Effector memory CD8-positive, alpha-beta T cell (primary cell): ENCODE results near the gene FMN1.

Experiments
- ATAC-seq: fragments of 150-1000 bp; cut with Tn5 transposase; replicated peaks from 2 replicates; pipeline ENCODE4 v1.10.0; 2021; ENCODE audit warnings: mild to moderate bottlenecking, moderate library complexity
- DNase-seq, 3 experiments: peaks; one replicate each; pipeline ENCODE4 v3.0.0; 2021
- H3K27ac Mint-ChIP-seq, 2 donors: one replicate each; pipeline ENCODE4 v1.8.0; 2022; ENCODE audit warnings: mild to moderate bottlenecking in 2 of 2, mixed read lengths in 2 of 2, moderate library complexity in 2 of 2
- H3K27me3 Mint-ChIP-seq, 2 donors: one replicate each; pipeline ENCODE4 v1.8.0; 2022; ENCODE audit warnings: mixed read lengths in 2 of 2
- H3K36me3 Mint-ChIP-seq: one replicate; pipeline ENCODE4 v1.8.0; 2022; ENCODE audit warnings: mild to moderate bottlenecking, moderate library complexity, mixed read lengths; ENCODE audit not compliant: insufficient read depth
- H3K4me1 Mint-ChIP-seq, 2 donors: one replicate each; pipeline ENCODE4 v1.8.0; 2022; ENCODE audit warnings: low read depth in 2 of 2, mixed read lengths in 2 of 2
- H3K4me3 Mint-ChIP-seq, 2 donors: one replicate each; pipeline ENCODE4 v1.8.0; 2022; ENCODE audit warnings: mild to moderate bottlenecking in 2 of 2, mixed read lengths in 2 of 2, moderate library complexity in 2 of 2
- H3K9me3 Mint-ChIP-seq, 2 donors: one replicate each; pipeline ENCODE4 v1.8.0; 2022; ENCODE audit warnings: mixed read lengths in 2 of 2

The FMN1 gene

DNA sequence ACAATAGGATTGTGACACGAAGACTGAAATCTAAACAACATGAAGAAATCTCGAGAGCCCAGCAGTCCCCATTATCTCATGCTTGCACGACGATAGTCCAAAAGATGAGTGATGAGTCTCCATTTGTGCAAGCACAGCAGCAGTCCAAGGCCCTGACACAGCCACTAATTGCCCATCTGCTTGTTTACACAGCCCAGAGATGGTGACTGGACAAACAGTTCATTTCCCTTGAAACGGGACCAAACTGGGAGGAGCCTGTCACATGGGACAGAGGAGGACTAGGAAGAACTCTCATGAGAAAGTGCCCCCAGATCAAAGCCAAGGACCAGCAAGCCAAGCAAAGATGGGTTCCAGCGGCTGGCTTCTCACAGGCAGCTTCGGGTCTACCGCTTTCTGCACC lies 355.7 kb downstream of the FMN1 start:
- Mint-ChIP-seq H3K4me3 (no peak overlapping the region), H3K4me1 (no peaks in the 10 kb centered on the region), H3K9me3 (no peaks in the 10 kb centered on the region), H3K27ac (no peak overlapping the region), H3K36me3 (no peaks in the 10 kb centered on the region), H3K27me3 (peaks cover 8 to 10% of the 10 kb centered on the region in 2 donors)
- no peak for DNase-seq
- no peak for ATAC-seq

DNA sequence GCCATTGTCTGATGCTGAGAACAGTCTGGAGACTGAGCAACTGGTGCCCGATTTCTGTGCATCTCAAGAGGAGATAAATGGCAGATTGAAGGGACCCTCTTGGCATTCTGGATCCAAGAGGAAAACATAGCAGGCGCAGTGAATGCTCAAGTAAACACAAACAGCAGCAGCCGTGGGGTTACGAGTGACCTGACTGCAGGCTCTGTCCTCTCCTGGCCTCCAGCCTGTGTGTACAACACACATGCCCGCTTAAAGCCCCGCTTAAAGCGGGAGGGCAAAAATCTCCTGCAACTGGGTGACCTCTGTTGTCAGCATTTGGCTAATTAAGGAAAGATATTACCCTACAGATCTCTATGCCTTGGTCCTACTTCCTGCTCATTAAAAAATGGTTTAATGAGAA lies 356.2 kb downstream of the FMN1 start:
- H3K27ac Mint-ChIP-seq = no peak overlapping the region
- peaks cover 10 to 12% of the 10 kb centered on the region in 2 donors for H3K27me3 Mint-ChIP-seq
- DNase-seq (no peak), ATAC-seq (no peak)
- no peaks in the 10 kb centered on the region for H3K4me1 Mint-ChIP-seq
- no peaks in the 10 kb centered on the region for H3K36me3 Mint-ChIP-seq
- no peaks in the 10 kb centered on the region for H3K9me3 Mint-ChIP-seq
- no peak overlapping the region for H3K4me3 Mint-ChIP-seq

DNA sequence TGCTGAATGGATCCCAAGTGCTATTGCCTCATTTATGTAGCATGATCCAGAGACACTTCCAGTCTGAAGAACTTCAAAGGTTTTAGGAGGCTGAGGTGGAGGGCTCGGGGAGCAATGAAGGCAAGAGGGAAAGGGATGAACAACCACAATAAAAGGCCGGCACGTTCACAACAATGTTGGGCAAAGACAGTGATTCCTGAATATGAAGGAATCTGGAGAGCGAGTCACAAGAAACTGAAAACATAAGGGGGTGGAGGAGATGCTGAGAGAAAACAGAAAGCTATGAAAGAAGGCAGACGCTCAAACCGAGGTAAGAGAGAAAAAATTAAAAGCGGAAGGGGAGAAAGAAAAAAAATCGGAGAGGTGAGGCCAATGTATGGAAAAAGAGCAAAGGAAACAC lies 356.6 kb downstream of the FMN1 start:
- Mint-ChIP-seq H3K4me1 (no peaks in the 10 kb centered on the region), H3K9me3 (no peaks in the 10 kb centered on the region), H3K36me3 (no peaks in the 10 kb centered on the region), H3K4me3 (no peak overlapping the region), H3K27me3 (peaks cover 10 to 16% of the 10 kb centered on the region in 2 donors), H3K27ac (no peak overlapping the region)
- ATAC-seq (no peak), DNase-seq (no peak)

DNA sequence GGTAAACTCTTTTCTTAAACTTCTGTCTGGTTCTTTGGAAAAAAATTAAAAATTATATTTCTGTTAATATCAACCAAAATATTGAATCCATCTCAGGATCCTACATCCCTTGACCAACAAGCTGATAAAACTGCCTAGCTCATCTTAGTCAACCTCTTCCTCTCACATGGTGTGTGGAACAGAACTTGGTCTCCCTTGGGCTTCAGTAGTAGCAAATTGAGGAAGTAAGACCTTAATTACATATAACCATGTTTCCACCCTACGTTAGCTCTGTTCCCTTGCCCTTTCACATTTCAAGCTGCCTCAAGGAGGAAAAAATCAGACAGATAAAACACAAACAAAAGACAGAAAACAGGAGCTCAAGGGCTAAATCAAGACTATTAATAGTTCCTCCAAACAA lies 360.4 kb downstream of the FMN1 start:
- no peak for DNase-seq
- Mint-ChIP-seq H3K9me3 (no peaks in the 10 kb centered on the region), H3K27me3 (peaks cover 10 to 24% of the 10 kb centered on the region in 2 donors), H3K27ac (no peak overlapping the region), H3K4me1 (no peaks in the 10 kb centered on the region), H3K36me3 (no peaks in the 10 kb centered on the region), H3K4me3 (no peak overlapping the region)
- no peak for ATAC-seq

DNA sequence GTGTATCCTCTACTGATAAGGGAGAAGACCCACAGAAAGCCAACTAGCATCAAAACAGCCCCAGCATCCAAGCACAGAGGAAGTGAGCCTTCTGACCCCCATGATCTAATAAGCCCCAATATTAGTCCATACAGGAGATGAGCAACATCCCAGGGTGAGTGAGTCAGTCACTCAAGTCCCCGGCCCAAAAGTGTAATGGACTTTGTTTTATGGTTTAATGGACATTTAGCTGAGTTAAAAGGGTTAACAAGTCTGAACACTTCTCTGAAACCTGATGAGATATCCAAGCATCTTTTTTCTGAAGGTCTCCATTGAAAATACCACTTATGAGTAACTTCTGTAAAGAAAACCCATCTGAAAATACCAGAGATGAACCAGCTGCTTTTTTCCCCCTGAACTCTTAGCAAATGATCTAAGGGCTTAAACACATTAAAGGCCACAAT lies 361.1 kb downstream of the FMN1 start:
- ATAC-seq = no peak
- no peak overlapping the region for H3K4me3 Mint-ChIP-seq
- no peaks in the 10 kb centered on the region for H3K4me1 Mint-ChIP-seq
- H3K27me3 Mint-ChIP-seq = peaks cover 10 to 23% of the 10 kb centered on the region in 2 donors
- no peaks in the 10 kb centered on the region for H3K36me3 Mint-ChIP-seq
- no peaks in the 10 kb centered on the region for H3K9me3 Mint-ChIP-seq
- no peak for DNase-seq
- H3K27ac Mint-ChIP-seq = no peak overlapping the region

DNA sequence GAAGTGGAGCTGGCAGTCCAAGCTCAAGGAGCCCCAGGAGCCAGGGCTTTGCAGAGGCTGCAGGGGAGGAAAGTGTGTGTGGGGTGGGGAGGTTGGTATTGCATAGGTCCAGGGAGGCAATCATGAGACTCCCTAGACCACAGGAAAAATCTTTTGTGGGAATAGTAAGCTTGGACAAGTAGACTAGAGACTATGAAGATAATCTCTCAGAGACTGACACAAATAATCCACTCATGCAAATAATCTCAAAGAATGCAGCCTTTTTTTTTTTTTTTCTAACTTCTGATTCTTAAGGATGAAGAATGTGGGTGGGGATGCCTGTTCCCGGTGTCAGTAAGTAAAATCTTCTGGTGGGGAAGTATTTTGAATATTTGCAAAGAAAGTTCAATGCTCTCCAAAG lies 363.0 kb downstream of the FMN1 start:
- Mint-ChIP-seq H3K27me3 (peaks cover 10 to 14% of the 10 kb centered on the region in 2 donors), H3K36me3 (no peaks in the 10 kb centered on the region), H3K4me1 (no peaks in the 10 kb centered on the region), H3K4me3 (no peak overlapping the region), H3K9me3 (no peaks in the 10 kb centered on the region), H3K27ac (no peak overlapping the region)
- ATAC-seq = no peak
- DNase-seq = no peak

DNA sequence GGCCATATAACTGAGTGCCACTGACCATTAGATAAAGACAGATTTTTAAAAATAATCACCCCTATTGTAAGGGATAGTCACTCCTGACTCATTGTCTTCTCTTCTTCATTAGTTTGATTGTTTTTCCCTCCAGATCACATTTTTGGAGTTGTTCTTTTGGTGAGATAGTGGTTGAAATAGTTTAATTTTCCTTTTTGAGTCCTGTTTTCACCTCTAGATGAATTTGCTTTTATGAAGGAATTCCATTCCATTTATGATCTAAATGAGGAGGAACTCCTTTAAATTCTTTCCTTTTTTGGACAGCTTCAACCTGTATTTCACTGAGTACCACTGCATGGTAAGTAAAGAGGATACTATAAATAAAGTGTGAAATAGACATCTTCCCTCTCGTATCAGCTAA lies 364.3 kb downstream of the FMN1 start:
- no peak for ATAC-seq
- no peaks in the 10 kb centered on the region for H3K36me3 Mint-ChIP-seq
- H3K27me3 Mint-ChIP-seq = peaks cover 14 to 16% of the 10 kb centered on the region in 2 donors
- DNase-seq = no peak
- H3K4me1 Mint-ChIP-seq = no peaks in the 10 kb centered on the region
- no peaks in the 10 kb centered on the region for H3K9me3 Mint-ChIP-seq
- H3K27ac Mint-ChIP-seq = no peak overlapping the region
- H3K4me3 Mint-ChIP-seq = no peak overlapping the region

DNA sequence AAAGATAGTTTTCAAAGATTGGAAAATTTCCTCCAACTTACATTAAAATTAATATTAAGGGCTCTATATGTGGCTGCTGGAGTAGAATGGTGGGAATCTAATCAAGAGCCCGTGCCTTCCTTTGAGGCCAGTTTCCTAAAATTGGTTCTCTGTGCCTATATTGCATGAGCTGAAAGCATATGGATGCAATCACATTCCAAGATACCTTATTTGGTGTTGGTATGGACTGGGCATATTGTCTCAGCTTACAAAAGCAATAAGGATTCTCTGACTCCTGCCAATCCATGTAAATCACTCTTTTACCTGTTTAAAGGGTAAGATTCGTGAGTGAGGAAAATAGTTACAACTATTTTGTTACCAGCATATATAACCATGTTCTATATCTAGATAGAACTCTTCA lies 365.1 kb downstream of the FMN1 start:
- Mint-ChIP-seq H3K27me3 (peaks cover 20 to 24% of the 10 kb centered on the region in 2 donors), H3K4me3 (no peak overlapping the region), H3K9me3 (peaks cover 0 to 6% of the 10 kb centered on the region in 2 donors), H3K4me1 (no peaks in the 10 kb centered on the region), H3K36me3 (no peaks in the 10 kb centered on the region), H3K27ac (no peak overlapping the region)
- no peak for DNase-seq
- no peak for ATAC-seq

DNA sequence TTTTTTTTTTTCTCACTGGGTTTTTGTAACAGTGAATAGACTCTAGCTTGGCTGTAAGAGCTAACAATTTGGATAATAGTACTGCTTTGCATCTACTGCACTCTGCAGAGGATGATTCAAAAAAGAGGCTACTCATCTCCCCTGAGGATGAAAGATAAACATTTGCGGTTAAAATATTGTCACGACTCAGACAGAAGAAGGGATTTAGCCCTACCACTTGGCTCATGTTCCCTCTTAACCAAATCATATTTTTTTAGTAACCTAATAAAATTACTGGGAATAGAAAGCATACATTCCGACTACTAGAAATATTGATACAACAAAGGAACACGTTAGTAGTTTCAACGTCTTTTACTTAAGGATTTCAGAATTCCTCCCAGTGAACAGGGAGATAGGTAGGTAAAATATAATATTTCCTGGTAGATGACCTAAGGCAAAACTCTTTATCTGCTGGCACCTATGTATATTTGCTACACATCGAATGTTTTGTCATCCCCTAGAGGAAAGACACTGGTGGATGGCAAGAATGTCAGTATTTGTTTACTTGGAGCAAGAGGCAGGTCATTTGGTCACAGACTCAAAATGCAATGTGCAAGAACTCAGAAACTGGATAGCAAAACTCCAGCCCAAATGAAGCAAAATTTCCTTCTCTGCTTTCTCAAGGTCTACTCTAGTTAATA lies 365.9 kb downstream of the FMN1 start:
- no peaks in the 10 kb centered on the region for H3K36me3 Mint-ChIP-seq
- no peak overlapping the region for H3K27ac Mint-ChIP-seq
- H3K4me3 Mint-ChIP-seq = no peak overlapping the region
- DNase-seq (no peak), ATAC-seq (no peak)
- peaks cover 12 to 26% of the 10 kb centered on the region in 2 donors for H3K27me3 Mint-ChIP-seq
- H3K9me3 Mint-ChIP-seq = peaks cover 0 to 6% of the 10 kb centered on the region in 2 donors
- H3K4me1 Mint-ChIP-seq = no peaks in the 10 kb centered on the region

DNA sequence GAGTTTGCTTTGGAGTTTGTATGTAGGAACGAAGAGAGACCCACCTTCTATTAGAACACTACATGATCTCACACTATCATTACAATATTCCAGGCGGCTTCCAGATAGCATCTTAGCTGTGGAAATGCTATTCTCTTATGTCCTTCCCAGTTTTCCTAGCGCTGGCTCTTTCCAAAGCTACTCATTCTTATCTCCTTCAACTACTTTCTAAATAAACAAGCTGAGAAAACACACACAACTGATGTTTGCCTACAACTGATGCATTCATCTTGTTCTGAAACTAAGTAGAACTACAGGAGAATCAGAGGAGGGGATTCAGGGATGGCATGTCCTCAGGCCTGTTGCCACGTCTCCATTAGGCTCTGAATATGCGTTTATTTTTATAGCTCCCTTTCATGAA lies 367.8 kb downstream of the FMN1 start:
- Mint-ChIP-seq H3K4me3 (no peak overlapping the region), H3K36me3 (no peaks in the 10 kb centered on the region), H3K9me3 (peaks cover 0 to 6% of the 10 kb centered on the region in 2 donors), H3K4me1 (no peaks in the 10 kb centered on the region), H3K27me3 (peaks cover 11 to 12% of the 10 kb centered on the region in 2 donors), H3K27ac (no peak overlapping the region)
- ATAC-seq = no peak
- DNase-seq = no peak

DNA sequence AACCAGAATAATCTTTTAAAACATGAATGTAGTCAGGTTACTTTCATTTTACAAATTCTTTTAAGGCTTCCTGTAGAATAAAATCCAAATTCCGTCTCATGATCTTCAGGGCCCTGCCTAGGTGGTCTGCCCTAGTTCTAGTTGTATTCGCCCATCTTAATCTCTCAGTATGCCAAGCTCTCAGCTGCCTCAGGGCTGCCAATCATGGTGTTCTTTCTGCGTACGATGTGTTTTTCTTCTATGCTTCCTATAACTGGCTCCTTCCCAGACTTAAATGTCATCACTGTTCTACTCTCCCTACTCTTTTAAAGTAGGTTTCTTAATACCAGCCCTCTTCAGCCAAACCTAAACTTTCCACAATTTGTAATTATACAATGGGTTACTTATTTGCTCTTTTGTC lies 369.3 kb downstream of the FMN1 start:
- Mint-ChIP-seq H3K36me3 (no peaks in the 10 kb centered on the region), H3K4me1 (no peaks in the 10 kb centered on the region), H3K27ac (no peak overlapping the region), H3K4me3 (no peak overlapping the region), H3K27me3 (peaks cover 11 to 12% of the 10 kb centered on the region in 2 donors), H3K9me3 (peaks cover 0 to 6% of the 10 kb centered on the region in 2 donors)
- no peak for ATAC-seq
- no peak for DNase-seq

DNA sequence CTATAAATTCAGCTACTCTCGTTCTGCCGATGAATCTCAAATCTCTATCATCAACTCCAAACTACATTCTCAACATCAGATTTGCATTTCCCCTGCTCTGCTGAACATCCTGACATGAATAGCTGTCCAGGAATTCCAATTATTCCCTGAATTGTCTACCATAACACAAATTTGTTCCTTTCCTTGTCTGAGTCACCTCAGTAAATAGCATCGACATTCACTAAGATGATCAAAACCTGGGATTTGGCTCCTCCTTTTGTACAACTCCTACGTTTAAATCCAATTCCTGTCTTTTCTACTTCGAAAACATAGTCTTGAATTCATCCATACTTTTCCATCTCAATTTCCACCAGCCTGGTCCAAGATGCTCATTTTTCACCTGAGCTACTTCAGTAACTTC lies 369.7 kb downstream of the FMN1 start:
- no peaks in the 10 kb centered on the region for H3K36me3 Mint-ChIP-seq
- ATAC-seq (no peak), DNase-seq (no peak)
- no peak overlapping the region for H3K4me3 Mint-ChIP-seq
- no peak overlapping the region for H3K27ac Mint-ChIP-seq
- H3K27me3 Mint-ChIP-seq = peaks cover 11 to 12% of the 10 kb centered on the region in 2 donors
- H3K9me3 Mint-ChIP-seq = peaks cover 0 to 6% of the 10 kb centered on the region in 2 donors
- H3K4me1 Mint-ChIP-seq = no peaks in the 10 kb centered on the region

DNA sequence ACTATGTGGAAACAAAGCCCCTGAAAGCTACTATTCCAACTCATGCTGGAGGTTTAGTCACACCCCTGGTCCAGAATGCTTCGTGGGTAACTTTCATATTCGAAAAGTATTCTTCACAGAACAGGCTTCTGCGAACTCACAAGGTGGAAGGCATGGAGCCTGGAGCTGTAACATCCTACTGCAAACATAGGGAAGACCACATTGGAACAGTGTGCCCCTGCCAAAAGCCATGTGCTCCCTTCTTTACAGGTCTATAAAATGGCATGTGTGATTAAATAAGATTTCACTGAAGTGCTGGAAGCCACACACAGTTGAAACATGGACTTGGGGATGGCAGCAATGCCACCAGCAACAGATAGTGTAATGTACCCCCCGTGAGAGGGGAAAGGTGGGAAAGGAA lies 370.8 kb downstream of the FMN1 start:
- Mint-ChIP-seq H3K4me3 (no peak overlapping the region), H3K27me3 (peaks cover 11 to 12% of the 10 kb centered on the region in 2 donors)

DNA sequence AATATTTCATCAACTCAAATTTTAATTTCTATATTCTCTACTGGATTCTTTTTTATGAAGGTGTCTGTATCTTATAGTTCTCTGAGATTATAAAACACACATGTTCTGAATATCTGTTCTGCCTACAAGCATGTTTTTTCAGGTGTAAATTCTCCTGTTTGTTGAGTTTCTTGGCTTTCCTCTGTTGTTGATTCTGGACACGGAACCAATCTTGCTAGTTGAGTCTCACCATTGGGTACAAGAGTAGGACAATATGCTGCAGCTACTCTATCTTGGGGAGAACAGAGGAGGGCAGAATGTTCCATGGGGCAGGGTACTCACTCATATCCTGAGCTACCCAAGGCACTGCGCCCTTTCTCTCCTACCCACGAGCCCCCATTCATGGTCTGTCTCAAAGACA lies 371.8 kb downstream of the FMN1 start:
- Mint-ChIP-seq H3K4me1 (no peaks in the 10 kb centered on the region), H3K9me3 (peaks cover 0 to 6% of the 10 kb centered on the region in 2 donors), H3K27me3 (peaks cover 11 to 12% of the 10 kb centered on the region in 2 donors), H3K36me3 (no peaks in the 10 kb centered on the region), H3K4me3 (no peak overlapping the region), H3K27ac (no peak overlapping the region)
- DNase-seq (no peak), ATAC-seq (no peak)

More for the DNA sequence above, 370.8 kb downstream of the FMN1 start:
- Mint-ChIP-seq H3K4me1 (no peaks in the 10 kb centered on the region), H3K27ac (no peak overlapping the region), H3K36me3 (no peaks in the 10 kb centered on the region), H3K9me3 (peaks cover 0 to 6% of the 10 kb centered on the region in 2 donors)
- DNase-seq (no peak), ATAC-seq (no peak)
